22Rv1 (cell line): ENCODE measurements around the gene KRR1.

Experiments
- CTCF ChIP-seq: fragments of 450-650 bp; IDR thresholded peaks from 2 replicates; pipeline ENCODE4 v1.5.1; 2017; ENCODE audit warnings: mild to moderate bottlenecking
- ZFX ChIP-seq: fragments of 450-650 bp; IDR thresholded peaks from 2 replicates; pipeline ENCODE4 v1.6.1; 2017; ENCODE audit warnings: antibody characterized with exemption, borderline replicate concordance

GRCh38 chr12:75479963-75480461 lies 31.4 kb downstream of the KRR1 start:
- no peak for TF ChIP-seq CTCF
- TF ChIP-seq ZFX, result no peak
